GM13977 (cell line): Measurements from ENCODE around the gene KISS1R.
"Not testable (repeated sequence)": the region's sequence is repeated elsewhere in the genome, so short reads cannot be mapped to it uniquely, and the experiment has no call there.

Experiments used
- DNase-seq: peaks from one replicate; pipeline ENCODE4 v3.0.0; 2012; ENCODE audit warnings: low spot score
- in situ Hi-C: fragments of 300-500 bp; cut with MboI; formaldehyde crosslinking; loops from one replicate; pipeline ENCODE4 v1.12.0; 2022; ENCODE audit warnings: low sequenced_read_pairs, low pct_unique_long_range_greater_than_20kb, mixed read lengths, inconsistent platforms; ENCODE audit not compliant: unreplicated experiment
- TF ChIP-seq, protein P1 (sequence below): IDR thresholded peaks from 2 replicates; pipeline ENCODE4 v1.5.1; 2012; ENCODE audit warnings: mild to moderate bottlenecking, control low read depth; ENCODE audit not compliant: insufficient read depth; ENCODE audit errors: extremely low read depth, missing control alignments

The KISS1R gene

DNA sequence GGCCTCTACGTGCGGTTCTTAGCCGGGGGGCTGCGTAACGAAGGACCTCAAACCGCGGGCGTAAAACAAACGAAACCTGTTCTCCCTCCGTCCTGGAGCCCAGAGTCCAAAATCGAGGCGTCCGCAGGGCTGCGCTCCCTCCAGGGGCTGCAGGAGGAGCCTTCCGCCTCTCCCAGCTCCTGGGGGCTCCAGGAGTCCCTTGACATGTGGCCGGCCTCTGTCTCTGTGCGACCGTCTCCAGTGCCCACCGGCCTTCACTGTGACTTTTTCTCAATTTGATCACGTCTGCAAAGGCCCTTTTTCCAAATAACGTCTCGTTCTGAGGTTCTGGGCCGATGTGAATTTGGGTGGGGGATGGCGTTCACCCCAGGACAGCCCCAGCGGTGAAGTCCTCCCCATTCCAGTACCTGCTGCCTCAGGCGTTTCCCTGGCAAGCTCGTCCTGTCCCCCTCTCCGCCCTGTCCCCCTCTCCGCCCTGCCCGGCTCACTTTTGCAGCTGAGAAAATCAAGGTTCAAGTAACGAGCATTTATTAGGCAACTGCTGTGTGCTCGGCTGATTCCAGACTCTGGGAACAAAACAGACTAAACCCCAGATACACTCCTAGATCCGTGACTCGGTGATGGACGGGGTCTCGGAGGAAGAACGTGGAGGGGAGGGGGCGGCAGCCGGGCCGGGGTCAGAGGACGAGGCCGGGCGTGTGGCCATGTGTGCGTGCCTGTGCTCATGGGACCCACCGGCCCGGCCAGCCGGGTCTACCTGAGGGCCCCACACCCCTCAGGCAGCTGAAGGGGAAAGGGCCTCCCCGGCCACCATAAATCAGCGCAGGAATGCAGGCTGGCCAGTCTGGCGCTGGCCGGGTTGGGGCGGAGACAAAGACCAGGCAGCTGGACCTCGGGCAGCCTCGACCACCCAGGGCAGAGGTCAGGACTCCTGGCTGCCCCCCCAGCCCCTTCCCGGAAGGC lies 39.0 kb downstream of the KISS1R start:
- in situ Hi-C loops = no loop called here
- no peak for DNase-seq
- TF ChIP-seq, protein P1, sequence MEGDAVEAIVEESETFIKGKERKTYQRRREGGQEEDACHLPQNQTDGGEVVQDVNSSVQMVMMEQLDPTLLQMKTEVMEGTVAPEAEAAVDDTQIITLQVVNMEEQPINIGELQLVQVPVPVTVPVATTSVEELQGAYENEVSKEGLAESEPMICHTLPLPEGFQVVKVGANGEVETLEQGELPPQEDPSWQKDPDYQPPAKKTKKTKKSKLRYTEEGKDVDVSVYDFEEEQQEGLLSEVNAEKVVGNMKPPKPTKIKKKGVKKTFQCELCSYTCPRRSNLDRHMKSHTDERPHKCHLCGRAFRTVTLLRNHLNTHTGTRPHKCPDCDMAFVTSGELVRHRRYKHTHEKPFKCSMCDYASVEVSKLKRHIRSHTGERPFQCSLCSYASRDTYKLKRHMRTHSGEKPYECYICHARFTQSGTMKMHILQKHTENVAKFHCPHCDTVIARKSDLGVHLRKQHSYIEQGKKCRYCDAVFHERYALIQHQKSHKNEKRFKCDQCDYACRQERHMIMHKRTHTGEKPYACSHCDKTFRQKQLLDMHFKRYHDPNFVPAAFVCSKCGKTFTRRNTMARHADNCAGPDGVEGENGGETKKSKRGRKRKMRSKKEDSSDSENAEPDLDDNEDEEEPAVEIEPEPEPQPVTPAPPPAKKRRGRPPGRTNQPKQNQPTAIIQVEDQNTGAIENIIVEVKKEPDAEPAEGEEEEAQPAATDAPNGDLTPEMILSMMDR = no peak

DNA sequence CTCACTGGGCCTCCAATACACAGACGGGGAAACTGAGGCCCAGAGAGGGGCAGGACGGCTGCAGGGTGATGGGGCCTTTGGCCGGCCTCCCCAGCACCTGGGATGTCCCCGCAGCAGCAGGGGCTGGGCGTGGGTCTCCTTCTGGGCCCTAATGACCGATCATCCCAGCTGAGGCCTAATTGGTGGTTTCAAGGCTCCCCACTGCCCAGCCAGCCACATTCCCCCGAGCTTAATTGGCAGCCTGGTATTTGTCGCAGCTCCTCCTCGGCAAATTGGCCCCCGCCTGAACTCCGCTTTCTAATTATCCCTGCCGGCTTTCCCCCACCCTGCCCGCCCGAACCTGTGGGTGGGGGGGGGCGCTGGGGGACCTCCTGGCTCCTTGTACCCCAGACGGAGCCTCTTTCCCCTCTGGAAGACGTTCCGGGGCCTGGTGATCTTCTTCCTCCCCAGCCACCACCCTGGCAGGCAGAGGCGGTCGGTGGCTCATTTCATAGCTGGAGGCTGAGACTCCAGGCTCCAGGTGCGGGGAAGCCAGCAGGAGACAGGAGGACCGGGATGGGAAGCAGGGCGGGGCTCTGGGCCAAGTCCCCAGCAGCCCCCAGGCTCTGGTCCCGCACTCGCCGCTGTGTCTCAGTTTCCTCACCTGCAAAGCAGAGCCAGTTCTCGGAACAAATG lies 39.8 kb downstream of the KISS1R start:
- TF ChIP-seq, protein P1 = no peak
- no peak for DNase-seq
- in situ Hi-C loops = no loop called here

DNA sequence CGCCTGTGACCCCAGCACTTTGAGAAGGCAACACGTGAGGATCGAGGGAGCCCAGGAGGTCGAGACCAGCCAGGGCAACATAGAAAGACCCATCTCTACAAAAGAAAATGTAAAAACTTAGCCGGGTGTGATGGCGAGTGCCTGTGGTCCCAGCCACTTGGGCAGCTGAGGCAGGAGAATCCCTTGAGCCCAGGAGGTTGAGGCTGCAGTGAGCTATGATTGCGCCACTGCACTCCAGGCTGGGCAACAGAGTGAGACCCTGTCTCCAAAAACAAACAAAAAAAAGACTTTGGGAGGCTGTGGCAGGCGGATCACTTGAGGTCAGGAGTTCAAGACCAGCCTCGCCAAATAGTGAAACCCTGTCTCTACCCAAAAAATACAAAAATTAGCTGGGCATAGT lies 40.4 kb downstream of the KISS1R start:
- in situ Hi-C loops = not testable (repeated sequence)

DNA sequence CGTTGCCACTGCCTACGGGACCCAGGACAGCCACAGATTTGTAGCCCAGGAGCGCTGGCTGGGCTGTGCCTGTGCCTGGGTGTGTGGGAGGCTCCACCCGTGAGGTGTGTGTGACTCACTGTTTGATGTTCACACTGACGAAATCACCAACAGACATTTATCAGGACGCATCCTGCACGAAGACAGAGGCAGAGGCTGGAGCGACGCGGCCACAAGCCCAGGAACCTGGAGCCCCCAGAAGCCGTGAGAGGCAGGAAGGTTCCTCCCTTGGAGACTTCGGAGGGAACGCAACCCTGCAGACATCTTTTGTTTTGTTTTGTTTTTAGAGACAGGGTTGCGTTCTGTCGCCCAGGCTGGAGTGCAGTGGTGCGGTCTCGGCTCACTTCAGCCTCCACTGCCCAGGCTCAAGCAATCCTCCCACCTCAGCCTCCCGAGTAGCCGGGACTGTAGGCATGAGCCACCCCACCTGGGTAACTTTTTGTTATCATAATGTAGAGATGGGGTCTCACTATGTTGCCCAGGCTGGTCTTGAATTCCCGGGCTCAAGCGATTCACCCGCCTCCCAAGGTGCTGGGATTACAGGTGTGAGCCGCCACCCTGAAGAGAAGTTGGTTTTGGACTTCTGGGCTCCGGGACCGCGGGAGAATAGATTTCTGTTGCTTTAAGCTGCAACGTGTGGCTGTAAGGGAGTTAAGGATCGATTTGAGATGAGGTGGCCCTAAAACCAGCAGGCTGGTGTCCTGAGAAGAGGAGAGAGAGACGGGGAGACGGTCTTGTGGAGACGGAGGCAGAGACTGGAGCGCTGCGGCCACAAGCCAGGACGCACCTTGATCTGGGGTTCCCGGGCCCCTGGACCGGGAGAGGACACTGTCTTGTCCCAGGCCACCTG lies 42.1 kb downstream of the KISS1R start:
- TF ChIP-seq, protein P1 = no peak
- in situ Hi-C loops = no loop called here
- no peak for DNase-seq

More for the DNA sequence above, 40.4 kb downstream of the KISS1R start:
- DNase-seq = not testable (repeated sequence)

DNA sequence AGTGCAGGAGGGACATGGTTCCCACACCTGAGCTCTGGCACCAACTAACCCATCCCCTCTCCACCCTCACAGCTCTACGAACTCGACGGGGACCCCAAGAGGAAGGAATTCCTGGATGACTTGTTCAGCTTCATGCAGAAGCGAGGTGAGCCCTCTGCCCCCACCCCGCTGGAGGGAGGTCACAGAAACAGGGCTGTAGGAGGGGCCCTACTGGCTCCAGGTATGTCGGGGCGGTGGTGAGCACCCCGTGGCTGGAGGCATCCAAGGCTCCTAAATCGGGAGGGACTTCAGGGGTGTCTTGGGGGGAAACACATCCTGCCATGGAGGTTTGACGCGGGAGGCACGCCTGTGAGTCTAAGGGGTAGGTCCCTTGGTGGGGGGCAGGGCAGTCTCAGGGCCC lies 42.9 kb downstream of the KISS1R start:
- in situ Hi-C loops = no loop called here
- TF ChIP-seq, protein P1 = no peak
- DNase-seq = no peak

DNA sequence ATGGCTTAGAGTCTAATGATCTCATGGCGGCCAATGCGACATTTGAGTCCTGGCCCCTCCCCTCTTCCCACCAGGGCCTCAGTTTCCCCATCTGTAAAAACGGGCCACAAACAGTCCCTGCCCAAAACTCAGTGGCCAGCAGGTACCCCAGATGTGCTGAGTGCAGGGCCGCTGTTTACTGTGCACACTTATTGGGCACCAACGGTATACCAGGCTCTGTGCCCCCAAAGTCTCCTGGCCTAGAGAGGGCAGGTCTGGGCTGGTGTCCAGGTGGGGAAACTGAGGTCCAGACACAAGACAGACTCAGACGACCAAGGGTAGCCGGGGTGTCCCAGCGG lies 43.4 kb downstream of the KISS1R start:
- in situ Hi-C loops = no loop called here
- no peak for DNase-seq
- TF ChIP-seq, protein P1 = no peak
